ENCODE measurements around the gene CAMSAP1.

Gene CAMSAP1

DNA sequence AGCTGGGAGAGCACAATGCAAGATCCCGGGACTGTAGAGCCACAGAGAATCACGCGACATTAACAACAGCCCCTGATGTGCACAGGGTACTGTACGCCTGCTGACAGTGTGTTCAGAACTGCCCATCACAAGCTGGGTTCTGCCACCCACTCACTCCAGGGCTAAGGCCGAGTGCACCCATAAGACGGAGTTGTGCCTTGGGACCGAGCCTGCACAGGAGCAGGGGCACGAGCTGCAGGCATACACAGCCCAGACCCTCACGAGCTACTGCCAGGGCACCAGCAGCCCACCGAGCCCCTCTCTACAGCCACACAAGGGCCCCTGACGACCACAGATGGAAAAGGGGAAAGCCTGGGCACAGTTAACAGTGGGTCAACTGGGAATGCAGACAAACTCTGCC, 67.8 kb downstream of the CAMSAP1 start:
- Histone ChIP-seq H4K20me1 (ENCODE audit: insufficient read depth, low read length) (no peaks in the 10 kb centered on the region), H3K79me2 (ENCODE audit: insufficient read depth, low read length) (no peaks in the 10 kb centered on the region), H3K4me3 (ENCODE audit: low read depth, low read length, poor library complexity, severe bottlenecking) (no peak overlapping the region), H3K9me3 (ENCODE audit: low read length) (no peaks in the 10 kb centered on the region), H3K9me2 (ENCODE audit: low read depth, low read length) (no peaks in the 10 kb centered on the region), H3K4me2 (ENCODE audit: low read length) (no peak overlapping the region), H3K27me3 (ENCODE audit: insufficient read depth, low read length) (no peaks in the 10 kb centered on the region), H3K36me3 (ENCODE audit: insufficient read depth, low read length) (no peaks in the 10 kb centered on the region; the same call in 1 of the 2 replicates), H3K4me1 (ENCODE audit: insufficient read depth, low read length, severe bottlenecking) (no peaks in the 10 kb centered on the region), H3F3A (ENCODE audit: insufficient read depth, low read length) (no peaks in the 10 kb centered on the region), H3K27ac (ENCODE audit: low read depth, low read length, poor library complexity, severe bottlenecking) (no peak overlapping the region), H3K9ac (ENCODE audit: low read length) (no peak overlapping the region), H2AFZ (ENCODE audit: low read length) (no peak overlapping the region)
- TF ChIP-seq, protein P1, sequence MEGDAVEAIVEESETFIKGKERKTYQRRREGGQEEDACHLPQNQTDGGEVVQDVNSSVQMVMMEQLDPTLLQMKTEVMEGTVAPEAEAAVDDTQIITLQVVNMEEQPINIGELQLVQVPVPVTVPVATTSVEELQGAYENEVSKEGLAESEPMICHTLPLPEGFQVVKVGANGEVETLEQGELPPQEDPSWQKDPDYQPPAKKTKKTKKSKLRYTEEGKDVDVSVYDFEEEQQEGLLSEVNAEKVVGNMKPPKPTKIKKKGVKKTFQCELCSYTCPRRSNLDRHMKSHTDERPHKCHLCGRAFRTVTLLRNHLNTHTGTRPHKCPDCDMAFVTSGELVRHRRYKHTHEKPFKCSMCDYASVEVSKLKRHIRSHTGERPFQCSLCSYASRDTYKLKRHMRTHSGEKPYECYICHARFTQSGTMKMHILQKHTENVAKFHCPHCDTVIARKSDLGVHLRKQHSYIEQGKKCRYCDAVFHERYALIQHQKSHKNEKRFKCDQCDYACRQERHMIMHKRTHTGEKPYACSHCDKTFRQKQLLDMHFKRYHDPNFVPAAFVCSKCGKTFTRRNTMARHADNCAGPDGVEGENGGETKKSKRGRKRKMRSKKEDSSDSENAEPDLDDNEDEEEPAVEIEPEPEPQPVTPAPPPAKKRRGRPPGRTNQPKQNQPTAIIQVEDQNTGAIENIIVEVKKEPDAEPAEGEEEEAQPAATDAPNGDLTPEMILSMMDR (IDR thresholded peaks at IDR 0.05; ENCODE audit: low read length): no peak
- no peak for TF ChIP-seq EZH2 (IDR thresholded peaks at IDR 0.05; ENCODE audit: borderline replicate concordance, low read length)

DNA sequence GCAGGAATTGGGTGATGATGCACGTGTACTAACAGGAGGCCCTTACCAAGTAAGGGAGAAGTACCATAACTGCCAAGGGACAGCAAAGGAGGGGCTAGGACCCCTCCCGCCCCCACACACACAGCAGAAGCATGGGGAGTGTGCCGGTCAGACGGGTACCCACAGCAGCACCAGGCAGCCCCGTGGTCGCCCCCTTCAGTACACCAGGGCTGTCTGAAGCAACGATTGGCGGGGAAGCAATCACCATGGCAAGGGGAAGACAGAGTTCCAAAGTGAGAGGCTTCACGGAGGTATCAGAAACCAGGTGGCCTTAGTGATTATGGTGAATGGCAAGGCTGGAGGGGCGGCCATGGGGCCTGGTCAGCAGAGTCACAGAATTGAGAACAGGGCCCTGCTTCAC, 72.2 kb downstream of the CAMSAP1 start:
- H3K79me2 ChIP-seq (ENCODE audit: insufficient read depth, low read length): no peaks in the 10 kb centered on the region
- no peaks in the 10 kb centered on the region for H3K27me3 ChIP-seq (ENCODE audit: insufficient read depth, low read length)
- no peak for TF ChIP-seq EZH2 (IDR thresholded peaks at IDR 0.05; ENCODE audit: borderline replicate concordance, low read length)
- TF ChIP-seq, protein P1 (IDR thresholded peaks at IDR 0.05; ENCODE audit: low read length): no peak
- H3K27ac ChIP-seq (ENCODE audit: low read depth, low read length, poor library complexity, severe bottlenecking): no peak overlapping the region
- no peaks in the 10 kb centered on the region for H3F3A ChIP-seq (ENCODE audit: insufficient read depth, low read length)
- no peaks in the 10 kb centered on the region for H3K9me2 ChIP-seq (ENCODE audit: low read depth, low read length)
- H3K4me3 ChIP-seq (ENCODE audit: low read depth, low read length, poor library complexity, severe bottlenecking): no peak overlapping the region
- H3K4me2 ChIP-seq (ENCODE audit: low read length): no peak overlapping the region
- H2AFZ ChIP-seq (ENCODE audit: low read length): no peak overlapping the region
- H4K20me1 ChIP-seq (ENCODE audit: insufficient read depth, low read length): no peaks in the 10 kb centered on the region
- H3K9me3 ChIP-seq (ENCODE audit: low read length): no peaks in the 10 kb centered on the region
- no peaks in the 10 kb centered on the region for H3K36me3 ChIP-seq (ENCODE audit: insufficient read depth, low read length)
- H3K4me1 ChIP-seq (ENCODE audit: insufficient read depth, low read length, severe bottlenecking): no peaks in the 10 kb centered on the region
- H3K9ac ChIP-seq (ENCODE audit: low read length): no peak overlapping the region

DNA sequence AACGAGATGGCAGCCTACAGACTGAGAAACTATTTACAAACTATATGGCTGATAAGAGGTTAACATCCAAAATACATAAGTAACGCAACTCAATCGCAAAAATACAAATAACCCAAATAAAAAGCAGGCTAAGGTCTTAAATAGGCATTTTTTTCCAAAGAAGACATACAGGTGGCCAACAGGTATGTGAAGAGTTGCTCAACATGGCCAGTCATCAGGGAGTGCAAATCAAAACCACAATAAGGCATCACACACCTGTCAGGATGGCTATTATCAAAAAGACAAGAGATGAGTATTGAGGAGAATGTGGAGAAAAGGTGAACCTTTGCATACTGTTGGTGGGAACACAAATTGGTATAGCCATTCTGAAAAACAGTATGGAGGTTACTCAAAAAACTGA, 73.5 kb downstream of the CAMSAP1 start:
- Histone ChIP-seq H3K4me3 (ENCODE audit: low read depth, low read length, poor library complexity, severe bottlenecking) (no peak overlapping the region), H3F3A (ENCODE audit: insufficient read depth, low read length) (no peaks in the 10 kb centered on the region), H3K4me2 (ENCODE audit: low read length) (no peak overlapping the region), H3K9ac (ENCODE audit: low read length) (no peak overlapping the region), H3K27me3 (ENCODE audit: insufficient read depth, low read length) (no peaks in the 10 kb centered on the region), H3K79me2 (ENCODE audit: insufficient read depth, low read length) (no peaks in the 10 kb centered on the region), H3K36me3 (ENCODE audit: insufficient read depth, low read length) (0 out of 2 replicates have a peak, but pooled peaks cover under 1% of the 10 kb centered on the region), H3K4me1 (ENCODE audit: insufficient read depth, low read length, severe bottlenecking) (no peaks in the 10 kb centered on the region), H3K9me3 (ENCODE audit: low read length) (no peaks in the 10 kb centered on the region), H2AFZ (ENCODE audit: low read length) (no peak overlapping the region), H3K27ac (ENCODE audit: low read depth, low read length, poor library complexity, severe bottlenecking) (no peak overlapping the region), H3K9me2 (ENCODE audit: low read depth, low read length) (no peaks in the 10 kb centered on the region), H4K20me1 (ENCODE audit: insufficient read depth, low read length) (no peaks in the 10 kb centered on the region)
- no peak for TF ChIP-seq EZH2 (IDR thresholded peaks at IDR 0.05; ENCODE audit: borderline replicate concordance, low read length)
- TF ChIP-seq, protein P1 (IDR thresholded peaks at IDR 0.05; ENCODE audit: low read length): no peak
